Measurements from ENCODE around the gene TTBK2.
"Not testable (repeated sequence)": the region's sequence is repeated elsewhere in the genome, so short reads cannot be mapped to it uniquely, and the experiment has no call there.

Gene TTBK2

GRCh38 chr15:42908538-42908937 lies 12.0 kb downstream of the TTBK2 start:
- DNase-seq (ENCODE audit: low spot score) = no peak

DNA sequence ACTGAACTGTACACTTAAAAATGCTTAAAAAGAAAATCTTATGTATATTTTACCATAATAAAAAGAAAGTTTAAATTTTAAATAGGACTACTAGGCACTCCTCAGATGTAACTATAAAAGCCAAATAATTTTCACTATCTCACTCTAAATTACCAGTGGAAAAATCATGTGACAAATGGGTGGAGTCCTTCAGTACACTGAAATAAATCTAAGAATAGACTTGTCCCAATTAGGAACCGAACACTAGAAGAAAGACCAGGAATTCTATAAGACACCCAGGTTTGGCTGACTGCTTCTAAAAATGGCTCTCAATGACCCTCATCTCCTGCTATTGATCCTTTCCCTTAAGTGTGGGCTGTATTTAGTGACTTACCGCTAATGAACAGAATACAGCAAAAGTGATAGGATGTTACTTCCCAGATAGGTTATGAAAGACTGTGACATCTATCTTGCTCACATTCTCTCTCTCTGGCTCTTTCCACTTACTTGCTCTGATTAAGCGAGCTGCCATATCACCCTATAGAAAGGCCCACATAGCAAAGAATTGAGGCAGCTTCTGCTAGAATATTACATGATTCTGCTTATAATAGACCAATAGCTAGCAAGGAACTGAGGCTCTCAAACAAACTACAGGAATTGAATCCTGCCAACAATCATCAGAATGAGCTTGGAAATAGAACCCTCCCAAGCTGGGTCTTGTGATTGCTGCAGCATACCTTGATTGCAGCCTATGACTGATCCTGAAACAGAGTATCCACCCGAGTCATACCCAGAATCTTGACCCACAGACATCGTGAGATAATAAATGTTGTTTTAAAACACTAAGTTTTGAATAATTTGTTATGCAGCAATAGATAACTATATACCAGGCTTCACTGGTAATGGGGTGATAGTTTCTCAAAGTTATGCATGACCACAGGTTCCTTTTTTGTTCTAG lies 16.9 kb downstream of the TTBK2 start:
- no peak for DNase-seq (ENCODE audit: low spot score)

- DNase-seq (ENCODE audit: low spot score) = not testable (repeated sequence)
Observed at GRCh38 chr15:42893911-42894310, 26.7 kb downstream of the TTBK2 start.

DNA sequence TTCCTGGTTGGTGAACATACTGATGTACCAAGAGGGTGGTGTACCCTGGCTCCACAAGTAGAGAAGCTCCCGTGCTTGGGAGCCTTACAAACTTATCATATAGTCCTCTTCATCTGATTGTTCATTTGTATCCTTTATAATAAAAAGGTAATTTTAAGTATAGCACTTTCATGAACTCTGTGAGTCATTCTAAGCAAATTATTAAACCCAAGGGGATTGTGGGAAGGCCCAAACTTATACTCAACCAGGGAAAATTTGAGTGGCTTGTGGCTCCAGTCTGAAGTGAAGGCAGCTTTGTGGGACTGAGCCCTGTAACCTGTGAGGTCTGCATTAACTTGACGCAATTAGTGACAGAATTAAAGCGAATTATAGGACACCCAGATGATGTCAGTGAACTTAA lies 29.0 kb downstream of the TTBK2 start:
- DNase-seq (ENCODE audit: low spot score) = no peak

DNA sequence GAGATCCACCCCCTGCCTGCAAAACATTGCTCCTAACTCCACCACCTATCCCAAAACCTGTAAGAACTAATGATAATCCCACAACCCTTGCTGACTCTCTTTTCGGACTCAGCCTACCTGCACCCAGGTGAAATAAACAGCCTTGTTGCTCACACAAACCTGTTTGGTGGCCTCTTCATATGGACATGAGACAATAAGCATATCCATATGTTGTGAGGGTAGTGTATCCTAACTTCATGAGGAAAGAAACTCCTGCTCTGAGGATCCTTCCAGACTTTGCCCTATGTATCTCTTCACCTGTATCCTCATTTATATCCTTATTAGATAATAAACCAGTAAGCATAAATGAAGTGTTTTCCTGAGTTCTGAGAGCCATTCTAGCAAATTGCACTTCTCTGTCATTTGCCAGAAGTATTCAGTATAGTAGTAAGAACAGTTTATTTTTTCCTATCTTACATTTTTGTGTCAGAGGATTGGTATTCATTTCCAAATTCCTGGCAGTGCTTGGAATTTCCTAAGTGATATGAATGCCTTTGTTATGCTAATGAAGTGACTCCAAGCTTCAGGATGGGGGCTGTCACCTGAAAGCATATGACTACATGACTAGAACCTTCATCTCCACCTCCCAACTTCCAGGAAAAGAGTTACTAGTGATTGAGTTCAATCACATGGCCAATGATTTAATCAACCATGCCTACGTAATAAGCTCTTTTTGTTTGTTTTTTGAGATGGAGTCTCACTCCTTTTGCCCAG lies 30.2 kb downstream of the TTBK2 start:
- no peak for DNase-seq (ENCODE audit: low spot score)

DNA sequence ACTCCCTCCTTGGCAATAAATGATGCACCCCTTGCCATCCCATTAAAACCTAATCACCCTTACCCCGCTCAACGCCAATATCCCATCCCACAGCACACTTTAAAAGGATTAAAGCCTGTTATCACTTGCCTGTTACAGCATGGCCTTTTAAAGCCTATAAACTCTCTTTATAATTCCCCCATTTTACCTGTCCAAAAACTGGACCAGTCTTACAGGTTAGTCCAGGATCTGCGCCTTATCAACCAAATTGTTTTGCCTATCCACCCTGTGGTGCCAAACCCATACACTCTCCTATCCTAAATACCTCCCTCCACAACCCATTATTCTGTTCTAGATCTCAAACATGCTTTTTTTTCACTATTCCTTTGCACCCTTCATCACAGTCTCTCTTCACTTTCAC lies 33.2 kb downstream of the TTBK2 start:
- DNase-seq (ENCODE audit: low spot score) = not testable (repeated sequence)

DNA sequence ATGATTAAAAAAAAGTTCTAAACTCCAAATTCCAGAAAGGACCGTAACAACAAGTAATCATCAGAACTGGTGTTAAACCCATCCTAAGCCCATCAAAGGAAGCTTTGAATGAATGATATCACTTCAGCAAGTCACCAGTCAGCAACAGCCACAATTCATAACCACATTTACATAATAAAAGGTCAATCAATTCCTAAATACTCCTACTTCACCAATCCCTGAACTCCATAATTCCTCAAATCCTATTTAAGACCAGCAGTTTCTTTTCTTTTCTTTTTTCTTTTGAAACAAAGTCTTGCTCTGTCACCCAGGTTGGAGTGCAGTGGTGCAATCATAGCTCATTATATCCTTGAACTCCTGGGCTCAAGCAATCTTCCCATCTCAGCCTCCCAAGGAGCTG lies 40.5 kb downstream of the TTBK2 start:
- no peak for DNase-seq (ENCODE audit: low spot score)

DNA sequence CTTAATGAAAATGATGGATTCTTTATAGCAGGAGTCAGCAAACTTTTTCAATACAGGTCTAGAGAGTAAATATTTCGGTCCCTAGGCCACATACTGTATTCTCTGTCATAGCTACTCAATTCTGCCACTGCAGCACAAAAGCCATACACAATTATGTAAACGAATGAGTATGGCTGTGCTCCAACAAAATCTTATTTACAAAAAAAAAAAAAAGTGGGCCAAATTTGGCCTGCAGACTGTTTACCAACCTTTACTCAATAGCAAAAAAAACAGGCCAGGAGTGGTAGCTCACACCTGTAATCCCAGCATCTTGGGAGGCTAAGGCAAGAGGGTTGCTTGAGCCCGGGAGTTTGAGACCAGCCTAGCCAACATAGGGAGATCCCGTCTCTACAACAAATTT lies 41.1 kb downstream of the TTBK2 start:
- DNase-seq (ENCODE audit: low spot score) = no peak

- no peak for DNase-seq (ENCODE audit: low spot score)
Observed at GRCh38 chr15:42876224-42876623, 44.4 kb downstream of the TTBK2 start.

GRCh38 chr15:42868683-42869082 lies 51.9 kb downstream of the TTBK2 start:
- no peak for DNase-seq (ENCODE audit: low spot score)

DNA sequence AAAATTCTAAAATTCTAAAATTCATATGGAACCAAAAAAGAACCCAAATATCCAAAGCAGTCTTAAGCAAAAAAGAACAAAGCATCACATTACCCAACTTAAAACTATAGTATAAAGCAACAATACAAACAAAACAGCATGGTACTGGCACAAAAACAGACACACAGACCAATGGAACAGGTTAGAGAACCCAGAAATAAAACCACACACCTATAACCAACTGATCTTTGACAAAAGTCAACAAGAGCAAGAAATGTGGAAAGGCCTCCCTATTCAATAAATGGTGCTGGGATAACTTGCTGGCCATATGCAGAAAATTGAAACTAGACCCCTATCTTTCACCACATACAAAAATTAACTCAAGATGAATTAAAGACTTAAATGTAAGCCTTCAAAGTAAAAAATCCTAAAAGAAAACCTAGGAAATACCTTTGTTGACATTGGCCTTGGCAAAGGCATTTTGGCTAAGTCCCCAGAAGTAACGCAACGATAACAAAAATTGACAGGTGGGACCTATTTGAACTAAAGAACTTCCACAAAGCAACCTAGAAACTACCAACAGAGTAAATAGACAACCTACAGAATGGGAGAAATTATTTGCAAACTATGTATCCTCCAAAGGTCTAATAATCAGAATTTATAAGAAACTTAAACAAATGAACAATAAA lies 56.9 kb downstream of the TTBK2 start:
- no peak for DNase-seq (ENCODE audit: low spot score)

GRCh38 chr15:42858999-42859789 lies 61.4 kb downstream of the TTBK2 start:
- no peak for DNase-seq (ENCODE audit: low spot score)

- DNase-seq (ENCODE audit: low spot score) = no peak
Observed at GRCh38 chr15:42858540-42858939, 62.0 kb downstream of the TTBK2 start.

DNA sequence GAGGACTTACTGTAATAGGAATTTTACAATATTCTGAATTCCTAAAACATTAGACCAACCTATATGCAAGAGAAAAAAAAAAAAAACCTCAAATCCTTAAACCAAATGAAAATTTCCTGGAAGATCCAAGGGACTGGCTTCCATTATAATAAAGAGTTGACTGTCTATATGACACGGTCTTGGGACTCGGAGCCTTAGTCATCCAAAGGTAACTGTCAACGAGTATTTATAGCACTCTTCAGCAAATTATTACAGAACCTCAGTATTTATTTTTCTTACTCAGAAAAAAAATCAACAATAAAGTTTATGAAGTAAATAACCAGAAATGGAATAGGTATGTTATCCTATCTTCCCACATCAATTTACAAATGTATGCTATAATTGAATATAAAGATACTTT lies 66.0 kb downstream of the TTBK2 start:
- no peak for DNase-seq (ENCODE audit: low spot score)

DNA sequence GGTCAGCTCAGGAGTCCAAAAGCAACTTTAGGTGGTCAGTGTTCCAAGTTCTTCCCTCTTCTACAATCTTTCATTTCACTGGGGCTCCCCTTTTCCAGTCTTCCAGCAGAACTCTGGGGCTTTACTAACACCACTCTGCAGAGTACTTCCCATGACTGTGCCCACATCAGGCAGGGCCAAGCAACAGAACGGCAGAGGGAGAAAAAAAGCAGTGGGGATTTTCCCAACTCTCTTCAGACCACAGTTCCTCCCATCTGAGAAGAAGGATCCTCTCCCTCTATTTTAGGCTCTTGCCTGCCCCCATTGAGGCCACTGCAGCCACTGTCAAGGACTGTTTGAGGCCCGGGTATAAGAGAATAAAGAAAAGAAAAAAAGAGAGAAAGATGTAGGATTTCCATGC lies 70.7 kb downstream of the TTBK2 start:
- DNase-seq (ENCODE audit: low spot score) = no peak

DNA sequence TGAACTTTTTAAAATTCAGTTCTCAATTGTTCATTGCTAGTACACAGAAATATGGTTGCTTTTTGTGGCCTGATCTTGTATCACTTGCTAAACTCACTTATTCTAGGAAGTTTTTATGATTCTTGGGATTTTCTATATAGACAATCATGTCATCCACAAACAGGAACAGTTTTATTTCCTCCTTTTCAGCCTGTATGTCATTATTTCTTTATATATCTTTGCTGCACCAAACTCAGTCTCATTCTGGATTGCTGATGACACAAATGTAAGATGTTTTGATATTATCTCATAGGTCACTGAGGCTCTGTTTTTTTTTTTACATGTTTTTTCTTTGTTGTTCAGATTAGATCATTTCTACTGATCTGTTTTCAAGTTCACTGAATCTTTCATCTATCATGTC lies 71.7 kb downstream of the TTBK2 start:
- no peak for DNase-seq (ENCODE audit: low spot score)

GRCh38 chr15:42846647-42847046 lies 73.9 kb downstream of the TTBK2 start:
- no peak for DNase-seq (ENCODE audit: low spot score)

DNA sequence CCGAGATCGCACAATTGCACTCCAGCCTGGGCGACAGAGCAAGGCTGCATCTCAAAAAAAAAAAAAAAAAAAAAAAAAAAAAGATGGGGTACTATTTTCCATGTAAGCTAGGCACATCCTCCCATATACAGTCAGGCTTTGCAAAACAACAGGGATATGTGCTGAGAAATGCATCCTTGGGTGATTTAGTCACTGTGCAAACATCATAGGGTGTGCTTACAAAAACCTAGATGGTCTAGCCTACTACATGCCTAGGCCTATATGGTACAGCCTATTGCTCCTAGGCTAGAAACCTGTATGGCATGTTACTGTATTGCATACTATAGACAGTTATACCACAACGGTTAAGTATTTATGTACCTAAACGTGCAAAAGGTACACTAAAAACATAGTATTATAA lies 75.0 kb downstream of the TTBK2 start:
- DNase-seq (ENCODE audit: low spot score) = no peak

- no peak for DNase-seq (ENCODE audit: low spot score)
Observed at GRCh38 chr15:42843699-42844098, 76.9 kb downstream of the TTBK2 start.

GRCh38 chr15:42836251-42836650 lies 84.3 kb downstream of the TTBK2 start:
- no peak for DNase-seq (ENCODE audit: low spot score)

DNA sequence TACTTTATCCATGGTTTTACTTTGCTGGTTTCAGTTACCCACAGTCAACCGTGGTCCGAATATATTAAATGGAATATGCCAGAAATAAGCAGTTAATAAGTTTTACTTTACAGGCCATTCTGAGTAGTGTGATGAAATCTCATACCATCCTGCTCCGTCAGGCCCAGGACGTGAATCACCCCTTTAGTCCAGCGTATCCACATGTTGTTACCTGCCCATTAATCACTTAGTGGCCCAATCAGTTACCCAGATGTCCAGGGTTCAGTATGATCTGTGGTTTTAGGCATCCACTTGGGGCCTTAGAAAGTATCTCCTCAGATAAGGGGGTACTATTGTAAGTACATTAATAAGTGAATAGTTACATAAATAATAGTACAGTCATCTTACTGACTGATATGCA lies 88.0 kb downstream of the TTBK2 start:
- no peak for DNase-seq (ENCODE audit: low spot score)

Data from Ammon's horn (tissue), 1 donor.